HepG2 (cell line): Measurements from ENCODE around the gene CDK7. TPM values are rescaled to one million over a fixed set of nuclear protein-coding genes. Genes with fewer than 3 reads are reported as not detected.

ENCODE experiments used
- AGO1 ChIP-seq: fragments of 200-400 bp; formaldehyde crosslinking; IDR thresholded peaks from 2 replicates; pipeline ENCODE4 v1.6.1; 2017; ENCODE audit warnings: mild to moderate bottlenecking, low read depth, low read length, moderate library complexity; ENCODE audit not compliant: poor library complexity, severe bottlenecking
- ARNTL ChIP-seq: sonication (generic); formaldehyde crosslinking; IDR thresholded peaks from 2 replicates; pipeline ENCODE4 v1.4.0; 2020; ENCODE audit warnings: mild to moderate bottlenecking, missing genetic modification reagents
- ATF6 ChIP-seq: sonication (generic); formaldehyde crosslinking; conservative IDR thresholded peaks from 2 replicates; pipeline ENCODE4 v1.4.0; 2020; ENCODE audit warnings: missing genetic modification reagents
- CERS6 ChIP-seq: sonication (generic); formaldehyde crosslinking; IDR thresholded peaks from 2 replicates; pipeline ENCODE4 v1.5.0; 2020; ENCODE audit warnings: missing genetic modification reagents
- CTCF ChIP-seq: sonication (generic); formaldehyde crosslinking; IDR thresholded peaks from 2 replicates; pipeline ENCODE4 v1.5.0; 2020; ENCODE audit warnings: mild to moderate bottlenecking, missing genetic modification reagents, moderate library complexity
- DZIP1 ChIP-seq: sonication (generic); formaldehyde crosslinking; IDR thresholded peaks from 2 replicates; pipeline ENCODE4 v1.5.0; 2020; ENCODE audit warnings: mild to moderate bottlenecking, missing genetic modification reagents
- KDM3A ChIP-seq: IDR thresholded peaks from 2 replicates; pipeline ENCODE4 v1.6.1; 2018; ENCODE audit warnings: low read depth, missing compliant biosample characterization
- NR1H2 ChIP-seq: sonication (generic); formaldehyde crosslinking; IDR thresholded peaks from 2 replicates; pipeline ENCODE4 v1.8.1; 2022; ENCODE audit warnings: low read depth, missing genetic modification reagents, borderline replicate concordance
- NRL ChIP-seq: sonication (generic); formaldehyde crosslinking; IDR thresholded peaks from 2 replicates; pipeline ENCODE4 v1.5.0; 2020; ENCODE audit warnings: missing genetic modification reagents, mild to moderate bottlenecking, moderate library complexity, borderline replicate concordance
- POLR2AphosphoS2 ChIP-seq: IDR thresholded peaks from 2 replicates; pipeline ENCODE4 v1.6.1; 2011; ENCODE audit warnings: low read depth, low read length, improper control_type of control experiment
- SIX4 ChIP-seq: sonication (generic); formaldehyde crosslinking; IDR thresholded peaks from 2 replicates; pipeline ENCODE4 v1.4.0; 2020; ENCODE audit warnings: missing genetic modification reagents
- SMARCC2 ChIP-seq: fragments of 450-650 bp; IDR thresholded peaks from 2 replicates; pipeline ENCODE4 v1.6.1; 2017; ENCODE audit warnings: antibody characterized with exemption, mild to moderate bottlenecking
- ZBTB20 ChIP-seq: sonication (generic); formaldehyde crosslinking; IDR thresholded peaks from 2 replicates; pipeline ENCODE4 v1.8.1; 2023; ENCODE audit warnings: missing genetic modification reagents, low read depth, mild to moderate bottlenecking, borderline replicate concordance
- ZNF253 ChIP-seq: sonication (generic); formaldehyde crosslinking; IDR thresholded peaks from 2 replicates; pipeline ENCODE4 v1.8.0; 2022; ENCODE audit warnings: mild to moderate bottlenecking, missing genetic modification reagents, borderline replicate concordance
- ZNF260 ChIP-seq: sonication (generic); formaldehyde crosslinking; IDR thresholded peaks from 2 replicates; pipeline ENCODE4 v1.4.0; 2020; ENCODE audit warnings: missing genetic modification reagents, low read depth, mild to moderate bottlenecking, borderline replicate concordance
- ZNF275 ChIP-seq: sonication (generic); formaldehyde crosslinking; IDR thresholded peaks from 2 replicates; pipeline ENCODE4 v1.8.0; 2022; ENCODE audit warnings: missing genetic modification reagents, mild to moderate bottlenecking, inconsistent platforms, borderline replicate concordance
- ZNF772 ChIP-seq: sonication (generic); formaldehyde crosslinking; IDR thresholded peaks from 2 replicates; pipeline ENCODE4 v1.5.0; 2020; ENCODE audit warnings: mild to moderate bottlenecking, missing genetic modification reagents
- ZNF777 ChIP-seq: sonication (generic); formaldehyde crosslinking; IDR thresholded peaks from 2 replicates; pipeline ENCODE4 v1.4.0; 2020; ENCODE audit warnings: missing genetic modification reagents
- polyA plus RNA-seq, 8 experiments: library from polyadenylated mRNA; depleted of rRNA in 3 of 8; stranded (reverse) in 7 of 8; unstranded in 1 of 8; fragments of >200 nt; fragmentation: Illumina TruSeq in 4 of 8; extraction: Trizol in 4 of 8; gene quantifications; 2 replicates each; pipeline versions ENCODE4 v1.2.1 to v1.2.3, GENCODE V29; 2011 to 2016; ENCODE audit warnings: low read depth in 4 of 8, missing spikeins in 1 of 8, mixed read lengths in 1 of 8; ENCODE audit not compliant: insufficient read depth in 1 of 8
- total RNA-seq, 5 experiments: library from RNA; depleted of rRNA; stranded (reverse); fragments of >200 nt; fragmentation: Illumina TruSeq; extraction: Trizol; gene quantifications; 2 replicates each; pipeline ENCODE4 v1.2.3, GENCODE V29; 2016; ENCODE audit warnings: low read depth in 1 of 5

CDK7 gene
- total and polyA plus RNA-seq, 2 of the 13 experiments (the other 11 are each of a cell fraction or from before 2014, with no cell fraction given): 41.2 to 54.9 TPM

GRCh38 chr5:69234457-69235268, at the start of gene CDK7 (continued):
- TF ChIP-seq ATF6 (CRISPR knock-in tag) (no peak), SIX4 (CRISPR knock-in tag) (no peak), DZIP1 (CRISPR knock-in tag) (0 out of 2 replicates have a peak, but pooled peaks have one; percentile 58), ZBTB20 (CRISPR knock-in tag) (peak; percentile 87; the same call in 1 of the 2 replicates), CTCF (CRISPR knock-in tag) (0 out of 2 replicates have a peak, but pooled peaks have one; percentile 24), NRL (CRISPR knock-in tag) (peak; percentile 91), CERS6 (no peak), ZNF253 (CRISPR knock-in tag) (0 out of 2 replicates have a peak, but pooled peaks have one; percentile 63), ZNF777 (CRISPR knock-in tag) (no peak; the same call in none of the 2 replicates), ZNF260 (no peak), ZNF275 (CRISPR knock-in tag) (no peak), POLR2AphosphoS2 (no peak), ARNTL (CRISPR knock-in tag) (no peak), ZNF772 (CRISPR knock-in tag) (peak; percentile 67; the same call in 1 of the 2 replicates), SMARCC2 (no peak), AGO1 (peak; percentile 40), NR1H2 (CRISPR knock-in tag) (no peak), KDM3A (CRISPR knock-in tag) (no peak; the same call in 1 of the 2 replicates)
